Measurements from ENCODE around the gene ABCG1.

DNA sequence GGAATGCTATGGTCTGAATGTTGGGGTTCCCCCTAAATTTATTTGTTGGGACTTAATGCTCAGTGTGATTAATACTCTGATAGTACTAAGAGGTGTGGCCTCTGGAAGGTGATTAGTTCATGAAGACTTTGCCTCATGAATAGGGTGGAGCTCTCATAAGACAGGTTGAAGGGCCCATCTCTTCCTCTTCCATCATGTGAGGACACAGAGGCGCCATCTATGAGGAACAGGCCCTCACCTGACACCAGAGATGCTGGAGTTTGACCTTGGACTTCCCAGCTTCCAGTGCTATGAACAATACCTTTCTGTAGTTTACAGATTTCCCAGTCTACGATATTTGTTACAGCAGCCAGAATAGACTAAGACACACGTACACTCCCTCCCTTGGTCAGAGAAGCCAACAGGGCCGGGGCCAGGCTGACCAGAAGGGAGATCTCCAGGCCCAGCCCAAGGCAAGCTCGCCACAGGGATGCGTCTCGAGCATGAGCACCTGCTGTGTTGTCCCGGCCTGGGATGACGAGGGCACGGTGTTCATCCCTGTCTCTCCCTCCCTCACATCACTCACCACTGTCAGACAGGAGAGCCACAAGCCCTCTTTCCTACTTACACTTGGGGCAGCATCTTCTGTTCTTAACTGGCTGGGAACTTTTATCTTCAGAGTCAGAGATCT, 4.7 kb upstream of the ABCG1 start:
- TF ChIP-seq CTCF (IDR thresholded peaks at IDR 0.05; ENCODE audit: insufficient read depth, low read depth, low read length) (no peak), EZH2 (IDR thresholded peaks at IDR 0.05; ENCODE audit: insufficient read depth, low read length) (no peak)

Measured in astrocyte (in vitro differentiated cells and primary cell).